Astrocyte (in vitro differentiated cells and primary cell): ENCODE measurements around the gene DERL3.

Source experiments
- CTCF ChIP-seq: IDR thresholded peaks from 2 replicates; pipeline ENCODE4 v1.5.1; 2011; ENCODE audit warnings: low read depth, mild to moderate bottlenecking, inconsistent platforms, low read length, moderate library complexity; ENCODE audit not compliant: insufficient read depth
- EZH2 ChIP-seq: IDR thresholded peaks from 2 replicates; pipeline ENCODE4 v1.6.1; 2012; ENCODE audit warnings: mild to moderate bottlenecking, low read length, inconsistent platforms; ENCODE audit not compliant: insufficient read depth

DNA sequence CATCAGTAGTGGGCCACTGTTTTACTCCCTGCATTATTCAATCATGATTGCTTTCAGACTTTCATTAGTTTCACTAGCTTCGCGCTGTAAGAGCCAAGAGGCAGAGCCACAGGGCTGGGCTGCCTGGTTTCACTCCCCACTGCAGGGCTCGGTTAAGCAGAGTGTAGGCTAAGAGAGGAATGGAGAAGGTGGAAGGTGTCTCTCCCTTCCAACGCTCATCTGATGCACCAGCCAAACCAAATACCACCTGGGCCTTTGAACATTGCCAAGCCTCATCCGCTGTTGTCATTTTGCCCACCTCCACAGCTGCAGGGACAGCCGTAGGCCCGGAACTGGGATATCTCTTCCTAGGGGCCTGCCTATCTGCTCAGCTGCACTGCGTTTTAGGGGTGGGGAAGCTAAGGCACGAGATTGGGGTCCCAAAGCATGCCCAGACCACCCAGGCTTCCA is 52.5 kb downstream of the DERL3 start:
- TF ChIP-seq CTCF (no peak), EZH2 (no peak)
